ENCODE data around the gene KRT36. TPM values are rescaled to one million over a fixed set of nuclear protein-coding genes. Genes with fewer than 3 reads are reported as not detected.

KRT36 gene
- polyA plus RNA-seq, 1 experiment, result not detected

DNA sequence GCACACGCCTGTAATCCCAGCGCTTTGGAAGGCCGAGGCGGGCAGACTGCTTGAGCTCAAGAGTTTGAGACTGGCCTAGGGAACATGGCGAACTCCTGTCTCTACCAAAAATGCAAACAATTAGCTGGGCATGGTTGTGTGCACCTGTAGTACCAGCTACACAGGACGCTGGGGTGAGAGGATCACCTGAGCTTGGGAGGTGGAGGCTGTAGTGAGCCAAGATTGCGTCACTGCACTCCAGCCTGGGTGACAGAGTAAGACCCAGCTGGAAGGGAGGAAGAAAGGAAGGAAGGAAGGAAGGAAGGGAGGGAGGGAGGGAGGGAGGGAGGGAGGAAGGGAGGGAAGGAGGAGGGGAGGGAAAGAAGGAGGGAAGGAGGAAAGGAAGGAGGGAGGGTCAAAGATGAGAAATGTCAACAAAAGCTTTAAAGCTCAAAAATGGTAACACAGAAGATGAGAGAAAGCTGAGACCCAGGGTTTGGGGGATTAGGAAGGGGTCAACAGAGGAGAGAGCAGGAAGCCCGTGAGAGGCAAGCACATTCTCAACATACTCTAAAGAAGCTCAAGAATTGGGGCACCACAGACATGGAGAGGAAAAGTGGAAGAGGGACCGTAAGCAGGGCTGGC, 43.3 kb upstream of the KRT36 start:
- TF ChIP-seq, protein P1, sequence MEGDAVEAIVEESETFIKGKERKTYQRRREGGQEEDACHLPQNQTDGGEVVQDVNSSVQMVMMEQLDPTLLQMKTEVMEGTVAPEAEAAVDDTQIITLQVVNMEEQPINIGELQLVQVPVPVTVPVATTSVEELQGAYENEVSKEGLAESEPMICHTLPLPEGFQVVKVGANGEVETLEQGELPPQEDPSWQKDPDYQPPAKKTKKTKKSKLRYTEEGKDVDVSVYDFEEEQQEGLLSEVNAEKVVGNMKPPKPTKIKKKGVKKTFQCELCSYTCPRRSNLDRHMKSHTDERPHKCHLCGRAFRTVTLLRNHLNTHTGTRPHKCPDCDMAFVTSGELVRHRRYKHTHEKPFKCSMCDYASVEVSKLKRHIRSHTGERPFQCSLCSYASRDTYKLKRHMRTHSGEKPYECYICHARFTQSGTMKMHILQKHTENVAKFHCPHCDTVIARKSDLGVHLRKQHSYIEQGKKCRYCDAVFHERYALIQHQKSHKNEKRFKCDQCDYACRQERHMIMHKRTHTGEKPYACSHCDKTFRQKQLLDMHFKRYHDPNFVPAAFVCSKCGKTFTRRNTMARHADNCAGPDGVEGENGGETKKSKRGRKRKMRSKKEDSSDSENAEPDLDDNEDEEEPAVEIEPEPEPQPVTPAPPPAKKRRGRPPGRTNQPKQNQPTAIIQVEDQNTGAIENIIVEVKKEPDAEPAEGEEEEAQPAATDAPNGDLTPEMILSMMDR (IDR thresholded peaks at IDR 0.05; ENCODE audit: low read depth, low read length), result no peak
- POLR2A ChIA-PET, result no interaction called here
- CTCF ChIA-PET, result interaction anchor here (0.6 to 2.1 kb wide), 3 partner anchors 16 to 116 kb away, joined by 3 to 22 read pairs (median 7); no protein-coding TSS in a partner anchor
- Histone ChIP-seq H3K27ac (ENCODE audit: low read depth, low read length) (no peak overlapping the region), H3K9me3 (ENCODE audit: control insufficient read depth, insufficient read depth, low read length) (no peaks in the 10 kb centered on the region; the same call in 1 of the 2 replicates), H3K4me3 (ENCODE audit: low read depth, low read length) (no peak overlapping the region), H3K27me3 (ENCODE audit: control insufficient read depth, insufficient read depth, low read length) (no peaks in the 10 kb centered on the region)
- no peak for DNase-seq (ENCODE audit: low read depth, low spot score)

DNA sequence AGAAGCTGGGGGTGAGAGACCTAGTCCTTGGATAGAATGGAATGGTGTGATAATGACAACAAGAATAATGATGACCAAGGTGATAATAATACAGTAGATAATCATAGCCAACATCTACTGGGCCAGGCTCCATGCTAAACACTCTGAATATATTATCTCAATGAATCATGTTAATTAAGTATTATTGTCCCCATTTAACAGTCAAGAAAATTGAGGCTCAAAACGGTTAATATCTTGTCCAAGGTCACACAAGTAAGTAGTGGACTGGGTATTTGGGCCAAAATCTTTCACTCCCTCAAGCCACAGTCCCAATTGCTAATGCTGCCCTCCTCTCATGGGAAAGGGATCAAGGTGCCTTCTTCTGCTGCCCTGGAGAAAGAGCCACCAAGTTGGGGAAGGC, 42.3 kb upstream of the KRT36 start:
- Histone ChIP-seq H3K9me3 (ENCODE audit: control insufficient read depth, insufficient read depth, low read length) (no peaks in the 10 kb centered on the region; the same call in 1 of the 2 replicates), H3K4me3 (ENCODE audit: low read depth, low read length) (no peak overlapping the region), H3K27ac (ENCODE audit: low read depth, low read length) (no peak overlapping the region), H3K27me3 (ENCODE audit: control insufficient read depth, insufficient read depth, low read length) (no peaks in the 10 kb centered on the region)
- TF ChIP-seq, protein P1 (IDR thresholded peaks at IDR 0.05; ENCODE audit: low read depth, low read length), result no peak
- DNase-seq (ENCODE audit: low read depth, low spot score), result no peak
- CTCF ChIA-PET, result interaction anchor here (2.1 kb wide), 2 partner anchors 17 to 117 kb away, joined by 7 to 22 read pairs; no protein-coding TSS in a partner anchor
- POLR2A ChIA-PET, result no interaction called here

DNA sequence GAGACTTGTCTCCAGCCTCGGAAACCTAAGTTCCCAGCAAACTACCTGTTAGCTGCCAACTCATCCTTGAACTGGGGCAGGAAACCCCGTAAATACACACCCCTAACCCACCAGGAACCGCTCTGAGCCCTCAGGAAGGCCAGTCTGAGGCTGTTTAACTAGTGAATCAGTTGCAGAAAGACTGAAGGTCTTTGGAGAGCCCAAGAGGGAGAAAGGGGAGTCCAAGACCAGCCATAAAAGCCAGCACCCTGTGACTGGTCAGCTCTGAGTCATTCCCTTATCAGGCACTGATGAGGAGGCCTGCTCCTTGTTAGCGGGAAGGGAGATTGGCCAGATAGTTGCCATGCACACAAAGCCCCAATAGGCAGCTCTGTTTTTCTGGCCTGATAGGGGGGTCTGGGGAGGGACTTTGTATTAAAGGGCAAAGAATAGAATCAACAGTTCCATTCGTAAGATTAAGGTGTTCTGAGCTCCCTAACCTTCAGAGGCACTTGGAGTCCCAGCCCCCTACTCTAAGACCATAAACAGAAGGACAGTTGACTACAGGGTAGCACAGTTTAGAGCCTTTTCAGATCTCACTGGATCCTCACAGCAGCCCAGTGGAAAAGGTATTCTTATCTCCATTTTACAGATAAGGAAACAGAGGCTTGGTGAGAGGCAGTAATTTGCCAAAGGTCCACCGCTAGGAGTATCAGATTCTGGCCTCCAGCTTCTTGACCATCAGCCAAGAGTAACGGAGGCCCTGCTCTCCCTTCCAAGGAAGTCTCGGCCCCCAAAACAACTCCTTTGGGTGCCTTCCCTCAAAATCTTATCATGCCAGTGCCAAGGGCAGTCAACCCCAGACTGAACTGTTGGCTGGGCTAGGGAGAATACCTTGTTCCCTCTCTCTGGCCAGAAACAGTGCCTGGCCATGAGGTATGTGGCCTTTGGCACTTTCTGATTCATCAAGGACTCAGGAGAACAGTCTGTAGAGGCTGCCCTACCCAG, 40.6 kb upstream of the KRT36 start:
- H3K9me3 ChIP-seq (ENCODE audit: control insufficient read depth, insufficient read depth, low read length), result no peaks in the 10 kb centered on the region; the same call in 1 of the 2 replicates
- H3K27ac ChIP-seq (ENCODE audit: low read depth, low read length), result peak overlapping the region; percentile 81
- ChIA-PET POLR2A (interaction anchor here (1.0 kb wide), 1 partner anchor 159 kb away, joined by 3 read pairs; no protein-coding TSS in a partner anchor), CTCF (interaction anchor here (1.0 to 3.8 kb wide), 2 partner anchors 19 to 119 kb away, joined by 4 to 26 read pairs; no protein-coding TSS in a partner anchor)
- DNase-seq (ENCODE audit: low read depth, low spot score), result peak; percentile 61
- H3K27me3 ChIP-seq (ENCODE audit: control insufficient read depth, insufficient read depth, low read length), result no peaks in the 10 kb centered on the region
- H3K4me3 ChIP-seq (ENCODE audit: low read depth, low read length), result no peak overlapping the region
- TF ChIP-seq, protein P1 (IDR thresholded peaks at IDR 0.05; ENCODE audit: low read depth, low read length), result no peak

DNA sequence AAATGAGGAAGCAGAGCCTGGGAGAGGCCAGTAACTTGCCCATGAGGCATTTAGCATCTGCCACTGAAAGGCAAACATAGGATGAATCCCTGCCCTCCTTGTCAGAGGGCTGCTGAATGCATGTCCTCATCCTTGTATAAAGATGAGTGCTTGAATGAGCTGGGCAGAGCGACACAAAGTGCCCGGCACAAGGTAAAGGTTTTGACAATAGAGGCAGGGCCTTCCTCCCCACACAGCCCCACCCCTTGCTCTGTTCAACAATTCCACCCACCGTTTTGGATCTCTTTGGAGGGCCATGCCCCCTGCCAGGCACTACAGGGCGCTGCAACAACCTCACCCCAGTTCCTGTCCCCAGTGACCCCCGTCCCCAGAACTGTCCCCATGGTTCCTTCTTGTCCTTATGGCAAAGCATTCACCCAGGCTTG, 39.8 kb upstream of the KRT36 start:
- TF ChIP-seq, protein P1 (IDR thresholded peaks at IDR 0.05; ENCODE audit: low read depth, low read length), result no peak
- H3K4me3 ChIP-seq (ENCODE audit: low read depth, low read length), result no peak overlapping the region
- no peak for DNase-seq (ENCODE audit: low read depth, low spot score)
- H3K9me3 ChIP-seq (ENCODE audit: control insufficient read depth, insufficient read depth, low read length), result no peaks in the 10 kb centered on the region; the same call in 1 of the 2 replicates
- H3K27ac ChIP-seq (ENCODE audit: low read depth, low read length), result peak overlapping the region; percentile 81
- POLR2A ChIA-PET, result no interaction called here
- H3K27me3 ChIP-seq (ENCODE audit: control insufficient read depth, insufficient read depth, low read length), result no peaks in the 10 kb centered on the region
- CTCF ChIA-PET, result interaction anchor here (0.6 to 3.8 kb wide), 2 partner anchors 19 to 581 kb away, joined by 8 to 26 read pairs; no protein-coding TSS in a partner anchor
